HG02571 (cell line): ENCODE data around the gene CRY2.
A peak's percentile ranks its signal among the peaks of the same experiment; 100 is the strongest.

Source experiments
- ATAC-seq: cut with Tn5 transposase; IDR thresholded peaks from one replicate; pipeline ENCODE4 v1.9.1; 2021; ENCODE audit warnings: mild to moderate bottlenecking, moderate library complexity; ENCODE audit not compliant: unreplicated experiment

Gene CRY2

GRCh38 chr11:45846174-45846675 is 1.1 kb upstream of the CRY2 start:
- ATAC-seq, result no peak

GRCh38 chr11:45847911-45848316 is 639 bp downstream of the CRY2 start:
- ATAC-seq, result peak; percentile 16

- no peak for ATAC-seq
Measured at GRCh38 chr11:45848654-45849081, 1.4 kb downstream of the CRY2 start.

- no peak for ATAC-seq
Measured at GRCh38 chr11:45850446-45850845, 3.2 kb downstream of the CRY2 start.

GRCh38 chr11:45851228-45851627 is 4.0 kb downstream of the CRY2 start:
- no peak for ATAC-seq

- ATAC-seq, result no peak
Measured at GRCh38 chr11:45852018-45852711, 4.9 kb downstream of the CRY2 start.

GRCh38 chr11:45852712-45853101 is 5.4 kb downstream of the CRY2 start:
- ATAC-seq, result peak; percentile 54

- no peak for ATAC-seq
Measured at GRCh38 chr11:45853332-45854219, 6.3 kb downstream of the CRY2 start.

- no peak for ATAC-seq
Measured at GRCh38 chr11:45855308-45855707, 8.0 kb downstream of the CRY2 start.

- no peak for ATAC-seq
Measured at GRCh38 chr11:45856044-45856468, 8.8 kb downstream of the CRY2 start.

- ATAC-seq, result no peak
Measured at GRCh38 chr11:45857961-45858474, 10.7 kb downstream of the CRY2 start.

- ATAC-seq, result no peak
Measured at GRCh38 chr11:45858751-45859398, 11.6 kb downstream of the CRY2 start.

GRCh38 chr11:45859661-45860140 is 12.4 kb downstream of the CRY2 start:
- ATAC-seq, result no peak

- no peak for ATAC-seq
Measured at GRCh38 chr11:45860348-45860747, 13.1 kb downstream of the CRY2 start.

GRCh38 chr11:45860764-45861510 is 13.7 kb downstream of the CRY2 start:
- ATAC-seq, result no peak

GRCh38 chr11:45864041-45864440 is 16.8 kb downstream of the CRY2 start:
- ATAC-seq, result no peak

GRCh38 chr11:45869551-45869950 is 22.3 kb downstream of the CRY2 start:
- no peak for ATAC-seq

- ATAC-seq, result no peak
Measured at GRCh38 chr11:45870706-45871105, 23.4 kb downstream of the CRY2 start.

- no peak for ATAC-seq
Measured at GRCh38 chr11:45871638-45872037, 24.4 kb downstream of the CRY2 start.

- no peak for ATAC-seq
Measured at GRCh38 chr11:45872651-45873356, 25.5 kb downstream of the CRY2 start.
